Vagina (tissue), 2 donors: ENCODE results near the gene VPS26C.

Source experiments
- CTCF ChIP-seq, 3 experiments: fragments of 450-650 bp in 2 of 3; fragments of 200-600 bp in 1 of 3; sonication (generic) in 1 of 3; IDR thresholded peaks; one replicate each; pipeline ENCODE4 v1.5.1; 2017 to 2019; ENCODE audit warnings: antibody characterized with exemption in 3 of 3, mild to moderate bottlenecking in 2 of 3, moderate library complexity in 2 of 3
- POLR2A ChIP-seq, 2 donors: fragments of 450-650 bp; IDR thresholded peaks; one replicate each; pipeline ENCODE4 v1.6.1; 2017; ENCODE audit warnings: antibody characterized with exemption in 2 of 2, mild to moderate bottlenecking in 2 of 2, moderate library complexity in 2 of 2

GRCh38 chr21:37294679-37295078, 27.5 kb upstream of the VPS26C start:
- TF ChIP-seq CTCF (IDR thresholded peaks at IDR 0.05), result no peak
- TF ChIP-seq POLR2A (IDR thresholded peaks at IDR 0.05), result no peak
